ENCODE measurements around the gene PKP4. TPM values are rescaled to one million over a fixed set of nuclear protein-coding genes. Genes with fewer than 3 reads are reported as not detected.

Gene PKP4
- total and polyA plus RNA-seq, 12 donors: 17.9 to 59.0 (median 45.2) TPM

DNA sequence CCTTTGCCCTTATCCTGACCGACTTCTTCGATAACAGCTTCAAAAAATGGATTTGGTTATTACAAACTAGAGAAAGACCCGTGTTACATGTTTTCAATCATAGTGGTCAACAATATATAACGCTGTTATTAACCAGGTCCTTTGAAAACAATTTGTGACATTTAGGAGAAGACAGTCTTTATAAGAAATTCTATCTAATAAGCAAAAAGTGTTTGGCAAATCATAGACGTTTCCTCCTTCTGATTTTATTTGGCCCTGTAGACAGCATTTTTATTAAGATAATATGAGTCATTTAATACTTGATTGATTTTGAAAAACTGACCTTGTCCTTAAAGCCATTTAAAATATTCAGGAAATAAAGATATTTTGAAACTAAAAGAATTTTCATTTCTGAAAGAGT, 177.9 kb downstream of the PKP4 start:
- no peak overlapping the region for H3K27ac ChIP-seq
- peaks cover 0 to 14% (median 0%) of the 10 kb centered on the region in 9 donors for H3K4me1 ChIP-seq
- DNase-seq: no peak
- TF ChIP-seq, protein P1, sequence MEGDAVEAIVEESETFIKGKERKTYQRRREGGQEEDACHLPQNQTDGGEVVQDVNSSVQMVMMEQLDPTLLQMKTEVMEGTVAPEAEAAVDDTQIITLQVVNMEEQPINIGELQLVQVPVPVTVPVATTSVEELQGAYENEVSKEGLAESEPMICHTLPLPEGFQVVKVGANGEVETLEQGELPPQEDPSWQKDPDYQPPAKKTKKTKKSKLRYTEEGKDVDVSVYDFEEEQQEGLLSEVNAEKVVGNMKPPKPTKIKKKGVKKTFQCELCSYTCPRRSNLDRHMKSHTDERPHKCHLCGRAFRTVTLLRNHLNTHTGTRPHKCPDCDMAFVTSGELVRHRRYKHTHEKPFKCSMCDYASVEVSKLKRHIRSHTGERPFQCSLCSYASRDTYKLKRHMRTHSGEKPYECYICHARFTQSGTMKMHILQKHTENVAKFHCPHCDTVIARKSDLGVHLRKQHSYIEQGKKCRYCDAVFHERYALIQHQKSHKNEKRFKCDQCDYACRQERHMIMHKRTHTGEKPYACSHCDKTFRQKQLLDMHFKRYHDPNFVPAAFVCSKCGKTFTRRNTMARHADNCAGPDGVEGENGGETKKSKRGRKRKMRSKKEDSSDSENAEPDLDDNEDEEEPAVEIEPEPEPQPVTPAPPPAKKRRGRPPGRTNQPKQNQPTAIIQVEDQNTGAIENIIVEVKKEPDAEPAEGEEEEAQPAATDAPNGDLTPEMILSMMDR (IDR thresholded peaks at IDR 0.05): no peak
- no peaks in the 10 kb centered on the region for H3K27me3 ChIP-seq
- ATAC-seq: no peak
- H3K36me3 ChIP-seq: peaks cover 0 to 69% (median 11%) of the 10 kb centered on the region in 9 donors
- H3K4me3 ChIP-seq: no peak overlapping the region
- no peaks in the 10 kb centered on the region for H3K9me3 ChIP-seq
- WGBS, 2 donors: 87 to 89% methylated on average over 5 of the region's 5 CpGs
- intact Hi-C loops (cut with DNase I): no loop called here

DNA sequence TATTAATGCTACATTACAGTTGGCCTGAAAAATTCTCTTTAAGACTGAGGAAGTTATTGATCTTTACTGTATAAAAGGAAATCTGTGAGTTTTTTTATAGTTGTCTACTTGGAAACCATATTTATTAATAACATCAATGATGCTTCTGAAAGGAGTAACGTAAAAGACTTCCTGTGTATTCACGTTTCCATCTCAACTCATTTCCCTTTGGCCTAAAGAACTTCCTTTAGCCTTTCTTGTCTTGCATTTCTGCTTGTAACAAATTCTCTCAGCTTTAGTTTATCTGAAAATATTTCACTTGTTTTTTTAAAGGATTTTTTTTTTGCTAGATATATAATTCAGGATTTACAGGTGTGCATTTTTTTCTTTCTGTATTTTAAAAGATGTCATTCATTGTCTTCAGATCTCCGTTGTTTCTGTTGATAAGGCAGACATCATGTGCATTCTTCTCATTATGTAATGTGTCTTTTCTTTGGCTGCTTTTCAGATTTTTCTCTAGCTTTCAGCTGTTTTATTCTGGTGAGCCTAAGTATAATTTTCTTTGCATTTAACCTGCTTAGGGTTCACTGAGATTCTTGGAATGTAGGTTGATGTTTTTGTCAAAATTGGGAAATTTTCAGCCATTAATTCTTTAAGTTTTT, 179.3 kb downstream of the PKP4 start:
- 30 to 39% methylated on average over 3 of the region's 3 CpGs for WGBS, 2 donors
- TF ChIP-seq, protein P1 (IDR thresholded peaks at IDR 0.05): no peak
- Histone ChIP-seq H3K27me3 (no peaks in the 10 kb centered on the region), H3K4me3 (no peak overlapping the region), H3K9me3 (no peaks in the 10 kb centered on the region), H3K27ac (no peak overlapping the region), H3K4me1 (peaks cover 0 to 14% (median 0%) of the 10 kb centered on the region in 9 donors), H3K36me3 (peaks cover 0 to 83% (median 14%) of the 10 kb centered on the region in 9 donors)
- ATAC-seq: no peak
- intact Hi-C loops (cut with DNase I): no loop called here
- no peak for DNase-seq

- H3K27me3 ChIP-seq: no peaks in the 10 kb centered on the region
- no peaks in the 10 kb centered on the region for H3K9me3 ChIP-seq
- no peak for ATAC-seq
- no peak overlapping the region for H3K4me3 ChIP-seq
- H3K4me1 ChIP-seq: peaks cover 0 to 14% (median 0%) of the 10 kb centered on the region in 9 donors
- H3K27ac ChIP-seq: no peak overlapping the region
- peaks cover 0 to 83% (median 14%) of the 10 kb centered on the region in 9 donors for H3K36me3 ChIP-seq
- TF ChIP-seq, protein P1 (IDR thresholded peaks at IDR 0.05): no peak
- intact Hi-C loops (cut with DNase I): no loop called here
- 85 to 87% methylated on average over 7 of the region's 7 CpGs for WGBS, 2 donors
- DNase-seq: no peak
These were observed 180.6 kb downstream of the PKP4 start for GRCh38 chr2:158637357-158637756.

GRCh38 chr2:158644139-158644538, 187.4 kb downstream of the PKP4 start:
- intact Hi-C loops (cut with DNase I): no loop called here
- ATAC-seq (no peak), DNase-seq (no peak)
- peaks cover 0 to 80% (median 5%) of the 10 kb centered on the region in 9 donors for H3K36me3 ChIP-seq
- TF ChIP-seq, protein P1 (IDR thresholded peaks at IDR 0.05): no peak
- no peaks in the 10 kb centered on the region for H3K4me1 ChIP-seq
- no peaks in the 10 kb centered on the region for H3K9me3 ChIP-seq
- H3K27me3 ChIP-seq: no peaks in the 10 kb centered on the region
- no peak overlapping the region for H3K27ac ChIP-seq
- no peak overlapping the region for H3K4me3 ChIP-seq
- WGBS, 2 donors: 72 to 73% methylated on average over 4 of the region's 4 CpGs

Data from heart right ventricle (tissue), 16 donors.